Tibial nerve (tissue), 4 donors: ENCODE measurements around the gene DMGDH. TPM values are rescaled to one million over a fixed set of nuclear protein-coding genes. Genes with fewer than 3 reads are reported as not detected.

ENCODE experiments used
- DNase-seq, 2 donors: peaks; one replicate each; pipeline ENCODE4 v3.0.0-alpha.2; 2019; ENCODE audit warnings: low spot score in 2 of 2
- H3K27ac ChIP-seq, 4 donors: fragments of 200-600 bp; sonication (generic) in 3 of 4; one replicate each; pipeline ENCODE4 v1.5.1; 2017 to 2019; ENCODE audit warnings: mild to moderate bottlenecking in 1 of 4
- H3K27me3 ChIP-seq, 2 donors: fragments of 200-600 bp; sonication (generic) in 1 of 2; one replicate each; pipeline versions ENCODE4 v1.5.1 to v1.6.0; 2017 to 2019
- H3K36me3 ChIP-seq, 3 donors: fragments of 200-600 bp; sonication (generic); one replicate each; pipeline ENCODE4 v1.5.1; 2018 to 2019
- H3K4me1 ChIP-seq, 4 donors: fragments of 200-600 bp; sonication (generic) in 3 of 4; one replicate each; pipeline ENCODE4 v1.5.1; 2017 to 2019
- H3K4me3 ChIP-seq, 4 donors: fragments of 200-600 bp; sonication (generic) in 3 of 4; one replicate each; pipeline ENCODE4 v1.5.1; 2017 to 2019; ENCODE audit warnings: mild to moderate bottlenecking in 1 of 4, moderate library complexity in 1 of 4
- H3K9me3 ChIP-seq, 4 donors: fragments of 200-600 bp; sonication (generic) in 3 of 4; one replicate each; pipeline ENCODE4 v1.5.1; 2017 to 2019
- CTCF ChIP-seq, 5 experiments: fragments of 200-600 bp in 3 of 5; fragments of 450-650 bp in 2 of 5; sonication (generic) in 3 of 5; IDR thresholded peaks; one replicate each; pipeline ENCODE4 v1.5.1; 2016 to 2019; ENCODE audit warnings: antibody characterized with exemption in 5 of 5, mild to moderate bottlenecking in 3 of 5, moderate library complexity in 2 of 5
- EP300 ChIP-seq, 2 donors: sonication (generic); formaldehyde crosslinking; IDR thresholded peaks; one replicate each; pipeline ENCODE4 v1.6.1; 2017; ENCODE audit warnings: antibody characterized with exemption in 2 of 2, mild to moderate bottlenecking in 1 of 2
- POLR2A ChIP-seq, 2 donors: fragments of 450-650 bp; IDR thresholded peaks; one replicate each; pipeline ENCODE4 v1.6.1; 2017; ENCODE audit warnings: antibody characterized with exemption in 2 of 2, mild to moderate bottlenecking in 2 of 2, moderate library complexity in 2 of 2
- WGBS, 2 donors: methylation state at CpG; one replicate each; pipeline ENCODE4 v1.1.5; 2018; 5-methylcytosine and 5-hydroxymethylcytosine counted together
- total RNA-seq, 4 donors: library from RNA; depleted of rRNA; stranded (reverse); fragments of >200 nt; gene quantifications; one replicate each; pipeline ENCODE4 v1.1.0, GENCODE V29; 2016

DMGDH gene
- total RNA-seq, 4 donors from 2014 or later, result 7.1 to 20.1 (median 11.8) TPM

- no peak overlapping the region for H3K27ac ChIP-seq
- H3K9me3 ChIP-seq, result no peaks in the 10 kb centered on the region
- H3K4me1 ChIP-seq, result peaks cover 0 to 14% (median 0%) of the 10 kb centered on the region in 4 donors
- DNase-seq, result no peak
- no peaks in the 10 kb centered on the region for H3K36me3 ChIP-seq
- 94 to 100% methylated on average over 1 of the region's 1 CpG for WGBS, 2 donors
- H3K4me3 ChIP-seq, result no peak overlapping the region
- no peaks in the 10 kb centered on the region for H3K27me3 ChIP-seq
- TF ChIP-seq EP300 (IDR thresholded peaks at IDR 0.05), result no peak
- TF ChIP-seq POLR2A (IDR thresholded peaks at IDR 0.05), result no peak
- TF ChIP-seq CTCF (IDR thresholded peaks at IDR 0.05), result no peak
These were observed 45.5 kb downstream of the DMGDH start for GRCh38 chr5:79023947-79024346.

GRCh38 chr5:79023348-79023747 is 46.1 kb downstream of the DMGDH start:
- Histone ChIP-seq H3K36me3 (no peaks in the 10 kb centered on the region), H3K9me3 (no peaks in the 10 kb centered on the region), H3K4me3 (no peak overlapping the region), H3K27me3 (no peaks in the 10 kb centered on the region), H3K4me1 (peaks cover 0 to 14% (median 0%) of the 10 kb centered on the region in 4 donors), H3K27ac (no peak overlapping the region)
- TF ChIP-seq POLR2A (IDR thresholded peaks at IDR 0.05) (no peak), CTCF (IDR thresholded peaks at IDR 0.05) (no peak), EP300 (IDR thresholded peaks at IDR 0.05) (no peak)
- no peak for DNase-seq
- 79 to 88% methylated on average over 1 of the region's 1 CpG for WGBS, 2 donors

- no peak for DNase-seq
- Histone ChIP-seq H3K27me3 (no peaks in the 10 kb centered on the region), H3K27ac (no peak overlapping the region), H3K4me3 (no peak overlapping the region), H3K9me3 (no peaks in the 10 kb centered on the region), H3K36me3 (no peaks in the 10 kb centered on the region), H3K4me1 (peaks cover 0 to 14% (median 0%) of the 10 kb centered on the region in 4 donors)
- WGBS, 2 donors, result 82 to 95% methylated on average over 2 of the region's 2 CpGs
- TF ChIP-seq EP300 (IDR thresholded peaks at IDR 0.05) (no peak), CTCF (IDR thresholded peaks at IDR 0.05) (no peak), POLR2A (IDR thresholded peaks at IDR 0.05) (no peak)
These were observed 46.7 kb downstream of the DMGDH start for GRCh38 chr5:79022771-79023170.

- WGBS, 2 donors, result 35 to 38% methylated on average over 4 of the region's 4 CpGs
- Histone ChIP-seq H3K9me3 (no peaks in the 10 kb centered on the region), H3K27me3 (no peaks in the 10 kb centered on the region), H3K36me3 (no peaks in the 10 kb centered on the region), H3K4me1 (peaks cover 0 to 14% (median 0%) of the 10 kb centered on the region in 4 donors), H3K27ac (no peak overlapping the region), H3K4me3 (no peak overlapping the region)
- TF ChIP-seq POLR2A (IDR thresholded peaks at IDR 0.05) (no peak), CTCF (IDR thresholded peaks at IDR 0.05) (no peak), EP300 (IDR thresholded peaks at IDR 0.05) (no peak)
- DNase-seq, result no peak
These were observed 47.7 kb downstream of the DMGDH start for GRCh38 chr5:79021753-79022152.

GRCh38 chr5:79020861-79021561 is 48.5 kb downstream of the DMGDH start:
- DNase-seq, result peak in 1 of 2 donors; percentile 64
- Histone ChIP-seq H3K27me3 (no peaks in the 10 kb centered on the region), H3K27ac (no peak overlapping the region), H3K4me3 (no peak overlapping the region), H3K9me3 (no peaks in the 10 kb centered on the region), H3K36me3 (no peaks in the 10 kb centered on the region), H3K4me1 (peaks cover 0 to 14% (median 0%) of the 10 kb centered on the region in 4 donors)
- WGBS, 2 donors, result 16% methylated on average over 14 of the region's 14 CpGs
- no peak for TF ChIP-seq POLR2A (IDR thresholded peaks at IDR 0.05)
- TF ChIP-seq CTCF (IDR thresholded peaks at IDR 0.05), result peak; percentile 68 to 87 (median 76)
- no peak for TF ChIP-seq EP300 (IDR thresholded peaks at IDR 0.05)
